GM21447 (cell line): Measurements from ENCODE around the gene BICRA.

Source experiments
- ATAC-seq: cut with Tn5 transposase; IDR thresholded peaks from one replicate; pipeline ENCODE4 v1.9.1; 2021; ENCODE audit not compliant: unreplicated experiment

BICRA gene

GRCh38 chr19:47600246-47601179, 8.4 kb upstream of the BICRA start:
- ATAC-seq, result peak; percentile 96

- ATAC-seq, result no peak
Observed at GRCh38 chr19:47601180-47601904, 7.6 kb upstream of the BICRA start.

DNA sequence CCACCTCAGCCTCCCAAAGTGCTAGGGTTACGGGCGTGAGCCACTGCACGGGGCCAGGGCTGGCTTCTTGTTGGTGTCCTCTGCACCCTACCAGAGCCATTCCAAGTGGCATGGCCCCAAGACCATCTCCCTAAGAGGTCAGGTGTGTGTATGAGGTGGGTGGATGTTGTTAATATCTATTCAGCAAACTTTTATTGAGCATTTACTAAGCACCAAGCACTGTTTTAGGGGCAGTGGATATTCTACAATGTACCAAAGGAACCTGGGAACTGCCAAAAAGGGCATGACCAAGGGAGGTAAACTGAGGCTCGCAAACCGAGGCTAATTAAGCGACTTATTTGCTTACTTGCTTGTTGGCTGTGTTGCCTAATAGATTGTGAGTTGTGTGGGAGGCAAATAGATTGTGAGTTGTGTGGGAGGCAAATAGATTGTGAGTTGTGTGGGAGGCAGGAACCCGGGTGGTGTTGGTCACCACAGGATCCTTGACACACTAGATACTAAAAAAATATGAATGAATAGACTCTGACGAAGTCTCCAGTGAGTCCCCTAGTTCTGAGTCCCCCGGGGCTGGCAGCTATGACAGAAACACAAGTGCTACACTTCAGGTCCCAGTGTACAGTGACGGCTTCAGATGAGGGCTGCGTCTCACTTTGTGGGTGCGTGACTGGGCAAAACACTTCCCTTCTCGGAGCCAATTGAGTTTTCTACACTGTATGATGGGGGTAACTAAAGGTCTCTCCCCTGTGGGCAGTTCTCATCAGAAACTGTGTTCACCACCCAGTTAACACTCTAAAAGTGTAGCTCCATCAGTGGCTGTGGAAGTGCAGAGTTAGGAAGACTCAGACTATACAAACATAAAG, 5.0 kb upstream of the BICRA start:
- no peak for ATAC-seq

- ATAC-seq, result no peak
Observed at GRCh38 chr19:47607564-47608073, 1.3 kb upstream of the BICRA start.

GRCh38 chr19:47608074-47608918, 638 bp upstream of the BICRA start:
- peak; percentile 66 for ATAC-seq

- ATAC-seq, result no peak
Observed at GRCh38 chr19:47609906-47610894, 1.3 kb downstream of the BICRA start.

DNA sequence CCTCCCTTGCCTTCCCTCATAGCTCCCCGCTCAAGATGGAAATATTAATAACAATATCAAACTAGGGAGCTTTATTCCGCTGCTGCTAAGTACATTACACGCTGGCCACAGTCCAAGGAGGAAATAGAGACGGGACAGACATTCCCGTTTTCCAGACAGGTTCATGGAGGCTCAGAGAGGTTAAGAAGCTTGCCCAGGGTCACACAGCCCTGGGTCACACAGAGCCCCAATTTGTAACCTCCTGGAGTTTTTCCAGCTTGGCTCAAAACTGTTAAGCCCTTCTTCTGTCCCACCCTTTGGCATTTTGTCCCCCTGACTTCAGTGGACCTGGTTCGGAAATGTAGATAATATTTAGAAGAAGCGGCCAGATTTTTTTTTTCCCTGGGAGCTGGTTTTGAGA, 2.0 kb downstream of the BICRA start:
- ATAC-seq, result no peak

- no peak for ATAC-seq
Observed at GRCh38 chr19:47613165-47614020, 4.5 kb downstream of the BICRA start.

DNA sequence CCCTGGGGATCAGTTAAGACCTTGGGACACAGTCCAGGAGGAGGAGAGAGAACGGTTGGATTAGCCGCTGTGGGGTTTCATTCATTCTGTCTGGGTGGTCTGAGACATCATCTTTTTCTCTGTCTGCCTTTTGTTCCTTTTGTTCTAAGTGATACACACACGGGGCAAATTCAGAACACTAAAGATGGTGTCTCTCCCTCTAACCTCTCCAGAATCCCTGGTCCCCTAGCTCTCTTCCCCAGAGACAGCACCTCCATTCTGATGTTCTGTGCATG, 5.0 kb downstream of the BICRA start:
- ATAC-seq, result no peak

GRCh38 chr19:47614559-47614958, 5.6 kb downstream of the BICRA start:
- no peak for ATAC-seq

- no peak for ATAC-seq
Observed at GRCh38 chr19:47615230-47615629, 6.3 kb downstream of the BICRA start.

GRCh38 chr19:47615714-47616113, 6.8 kb downstream of the BICRA start:
- no peak for ATAC-seq

- no peak for ATAC-seq
Observed at GRCh38 chr19:47618771-47619170, 9.8 kb downstream of the BICRA start.

- ATAC-seq, result no peak
Observed at GRCh38 chr19:47619763-47620162, 10.8 kb downstream of the BICRA start.

DNA sequence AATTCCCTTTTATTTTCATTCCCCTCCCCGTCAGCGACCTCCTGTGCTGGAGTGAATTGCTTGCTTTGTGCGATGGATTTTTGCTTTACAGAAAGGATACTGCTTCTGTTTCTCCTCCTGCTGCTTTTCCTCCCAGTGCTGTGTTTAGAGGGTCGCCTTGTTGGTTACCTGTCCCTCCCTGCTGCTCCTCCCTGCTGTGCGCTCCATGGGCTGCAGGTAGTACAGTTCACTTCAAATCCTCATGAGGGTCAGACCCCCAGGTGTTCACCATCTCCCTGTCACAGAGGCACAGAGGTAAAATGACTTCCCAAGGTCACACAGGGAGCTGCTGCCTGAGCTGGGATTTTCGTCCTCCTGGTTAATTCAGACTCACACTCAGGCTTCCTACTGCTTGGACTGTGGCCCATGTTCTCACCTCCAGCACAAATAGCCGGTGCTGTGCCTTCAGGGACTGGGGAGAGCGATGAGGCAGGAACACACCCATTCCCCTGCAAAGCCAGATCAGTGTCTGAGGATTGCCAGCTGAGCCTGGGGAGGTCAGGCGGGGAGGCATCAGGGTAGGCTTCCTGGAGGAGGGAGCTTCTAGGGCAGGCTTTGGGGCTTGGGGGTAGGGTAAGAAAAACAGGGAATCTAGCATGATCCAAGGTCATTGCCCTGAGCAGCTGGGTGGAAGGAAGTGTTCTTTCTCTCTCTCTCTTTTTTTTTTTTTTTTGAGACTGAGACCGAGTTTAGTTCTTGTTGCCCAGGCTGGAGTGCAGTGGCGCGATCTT, 14.4 kb downstream of the BICRA start:
- no peak for ATAC-seq

DNA sequence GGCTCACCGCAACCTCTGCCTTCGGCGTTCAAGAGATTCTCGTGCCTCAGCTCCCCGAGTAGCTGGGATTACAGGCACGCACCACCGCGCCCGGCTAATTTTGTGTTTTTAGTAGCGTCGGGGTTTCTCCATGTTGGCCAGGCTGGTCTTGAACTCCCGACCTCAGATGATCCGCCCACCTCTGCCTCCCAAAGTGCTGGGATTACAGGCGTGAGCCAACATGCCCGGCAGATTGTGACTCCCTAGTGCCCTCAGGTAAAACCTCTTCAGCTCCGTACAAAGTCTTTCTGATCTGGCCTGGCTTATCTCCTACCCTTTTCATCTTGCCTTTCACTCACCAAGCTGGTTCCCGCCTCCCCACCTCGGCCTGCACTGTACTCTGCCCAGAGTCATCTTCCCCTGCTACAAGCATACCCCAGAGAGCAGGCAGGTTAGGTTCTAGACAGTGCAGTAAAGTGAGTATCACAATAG, 15.0 kb downstream of the BICRA start:
- no peak for ATAC-seq

DNA sequence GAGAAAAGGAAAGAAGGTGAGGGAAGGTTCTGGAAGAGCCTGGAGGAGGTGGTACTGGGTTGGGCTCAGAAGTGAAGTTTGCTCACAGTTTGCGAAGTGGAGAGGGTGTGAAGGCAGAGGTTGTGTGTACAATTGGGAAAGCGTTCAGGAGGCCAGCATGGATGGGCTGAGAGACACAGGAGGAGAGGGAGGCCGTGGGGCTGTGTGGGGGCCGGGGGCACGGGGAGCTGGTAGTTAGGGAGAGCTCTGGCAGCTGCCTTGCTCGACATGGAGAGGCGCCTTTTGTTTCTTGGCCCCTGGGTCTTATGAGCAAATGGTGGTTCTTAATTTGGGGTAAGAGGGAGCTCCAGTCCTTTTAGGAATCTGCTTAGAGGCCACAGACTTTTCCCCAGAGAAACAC, 16.7 kb downstream of the BICRA start:
- no peak for ATAC-seq
